Left cardiac atrium (tissue), 4 donors: ENCODE data around the gene MED25. TPM values are rescaled to one million over a fixed set of nuclear protein-coding genes. Genes with fewer than 3 reads are reported as not detected.

Experiments
- ATAC-seq, 2 donors: fragments of 200-7000 bp; cut with Tn5 transposase; one replicate each; pipeline ENCODE4 v1.9.1; 2020; ENCODE audit warnings: mild to moderate bottlenecking in 2 of 2, moderate library complexity in 2 of 2
- DNase-seq: peaks from one replicate; pipeline ENCODE4 v3.0.0-alpha.2; 2020
- intact Hi-C, 2 donors: fragments of 100-400 bp; cut with DNase I; formaldehyde crosslinking; loops; one replicate each; pipeline versions ENCODE4 v1.14.1 to v1.15.1; 2022 to 2023
- total RNA-seq, 2 donors: library from RNA; stranded (reverse); fragmentation: NEBNext Ultra II Directional; extraction: Animal tissue kit (Norgen Biotek cat#: 25700); gene quantifications; one replicate each; pipeline ENCODE4 v1.2.1, GENCODE V29; 2021
- donor health status: DM: no; HTN: yes; CAD: no.
- donor health status: DM: no; HTN: yes; CAD: no; lungs with severe emphysema.
- donor health status: DM: yes; HTN: yes; CAD: no.
- donor health status: Dilated cardiomyopathy.

MED25 gene
- total RNA-seq, 2 donors from 2014 or later: 48.7 to 55.6 TPM

- no peak for DNase-seq
- intact Hi-C loops: loop anchor here in 1 of 2 donors (10.0 kb wide), 1 partner anchor 47 kb away; the partner anchor contains the start of genes FUZ and MED25
- ATAC-seq: no peak
These were observed 43.7 kb downstream of the MED25 start for GRCh38 chr19:49861541-49862378.

DNA sequence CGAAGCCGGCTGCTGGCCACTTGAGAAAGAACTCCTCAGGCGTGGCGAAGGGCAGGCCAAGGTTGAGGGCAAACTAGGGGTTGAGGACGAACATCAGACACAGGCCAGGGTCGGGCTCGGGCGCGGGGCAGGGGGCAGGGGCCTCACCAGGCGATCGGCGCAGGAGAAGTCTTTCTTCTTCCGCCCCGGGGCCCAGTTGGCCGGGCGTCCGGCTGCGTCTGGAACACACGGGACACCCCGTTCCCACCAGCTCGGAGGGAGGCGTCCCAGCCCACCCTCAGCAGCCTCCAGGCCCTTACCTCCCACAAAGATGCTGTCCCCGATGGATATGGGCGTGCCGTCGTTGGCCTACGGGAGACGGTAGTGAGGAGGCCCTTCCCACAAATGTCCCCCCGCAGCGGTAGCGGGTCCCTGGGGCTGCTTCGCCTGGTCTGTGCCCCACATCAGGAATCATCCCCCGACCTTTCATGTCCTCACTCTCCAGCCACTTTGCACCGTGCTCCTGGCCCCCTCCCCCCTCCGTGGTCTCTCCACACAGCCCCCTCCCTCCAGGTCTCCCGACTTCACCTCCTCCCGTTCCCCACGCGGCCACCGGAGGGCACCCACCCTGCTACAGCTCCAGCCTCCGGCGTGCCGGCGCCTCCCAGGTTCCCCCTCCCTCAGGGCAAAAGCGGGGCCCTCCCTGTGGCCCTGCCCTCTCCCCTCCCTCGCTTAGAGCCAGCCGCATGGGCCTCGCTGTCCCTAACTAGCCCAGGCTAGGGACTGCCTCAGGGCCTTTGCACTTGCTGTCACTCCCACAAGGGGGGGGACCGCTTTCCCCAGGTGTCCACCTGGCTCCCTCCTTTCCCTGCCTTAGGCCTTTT, 44.5 kb downstream of the MED25 start:
- no peak for ATAC-seq
- peak; percentile 33 for DNase-seq
- intact Hi-C loops: loop anchor here in 1 of 2 donors (10.0 kb wide), 1 partner anchor 48 kb away; the partner anchor contains the start of genes FUZ and MED25

- ATAC-seq (no peak), DNase-seq (no peak)
- intact Hi-C loops: loop anchor here in 1 of 2 donors (10.0 kb wide), 1 partner anchor 49 kb away; the partner anchor contains the start of genes FUZ and MED25
These were observed 45.3 kb downstream of the MED25 start for GRCh38 chr19:49863254-49863934.

- DNase-seq (no peak), ATAC-seq (no peak)
- intact Hi-C loops: loop anchor here in 1 of 2 donors (10.0 kb wide), 1 partner anchor 49 kb away; the partner anchor contains the start of genes FUZ and MED25
These were observed 45.8 kb downstream of the MED25 start for GRCh38 chr19:49863935-49864320.

DNA sequence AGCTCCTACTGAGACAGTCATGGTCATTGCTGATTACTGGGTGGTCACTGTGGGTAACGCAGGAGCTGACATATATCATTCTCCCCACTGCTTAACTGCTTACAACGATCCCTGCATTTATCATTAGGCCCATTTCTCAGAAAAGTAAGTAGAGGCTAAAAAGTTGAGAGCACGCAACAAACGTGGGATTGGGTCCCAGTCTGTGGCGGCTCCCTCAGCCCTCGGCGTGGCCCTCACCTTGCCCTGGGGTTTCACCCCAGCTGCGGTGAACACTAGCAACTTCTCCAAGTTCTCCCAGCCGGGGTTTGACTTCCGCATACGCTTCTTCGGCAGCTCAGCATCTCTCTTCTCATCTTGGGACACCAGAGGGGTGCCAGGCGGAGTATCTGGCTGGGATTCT, 46.8 kb downstream of the MED25 start:
- ATAC-seq (no peak), DNase-seq (no peak)
- intact Hi-C loops: loop anchor here (5.0 to 10.0 kb wide), 2 partner anchors 50 to 98 kb away; partner anchors contain the start of genes AP2A1 (in 1 of the 2), FUZ (in 1 of the 2) and MED25 (in 1 of the 2)

DNA sequence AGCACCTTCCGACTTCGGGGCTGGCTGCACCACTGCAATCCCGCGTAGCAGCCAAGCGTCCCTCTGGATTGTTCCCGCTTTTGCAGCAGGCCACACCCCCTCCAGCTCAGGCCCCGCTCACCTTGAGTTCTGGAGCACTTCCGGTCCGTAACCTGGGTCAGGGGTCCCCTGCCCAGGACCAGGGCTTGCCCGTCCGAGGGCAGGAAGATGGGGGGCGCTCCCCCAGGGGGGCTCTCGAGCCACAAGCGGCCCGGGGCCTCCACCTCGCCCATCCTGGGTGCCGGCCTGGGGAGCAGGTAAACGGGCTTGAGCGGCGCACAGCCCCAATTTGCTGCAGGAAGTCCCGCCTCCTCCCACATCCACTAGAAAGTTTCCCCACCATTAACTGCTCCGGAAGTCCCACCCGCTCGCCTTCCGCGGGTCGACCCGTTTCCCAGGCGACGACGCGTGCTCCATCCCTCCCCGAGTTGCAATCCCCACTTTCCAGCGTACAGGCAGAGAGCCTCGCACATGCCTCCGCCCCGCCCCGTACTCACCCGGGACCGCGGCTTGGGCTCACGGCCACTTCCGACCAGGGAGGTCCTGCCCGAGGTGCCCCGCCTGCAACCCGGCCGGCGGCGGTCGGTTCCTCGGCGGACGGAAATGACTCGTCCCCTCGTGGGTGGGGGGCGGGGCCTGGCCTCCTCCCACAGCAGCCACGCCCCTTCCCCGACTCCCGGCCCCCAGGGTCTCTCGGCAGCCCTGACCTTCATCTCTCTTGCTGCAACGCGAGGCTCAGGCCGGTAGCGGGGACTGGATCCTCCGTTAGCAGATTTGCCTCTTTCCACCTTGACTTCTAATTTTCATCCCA, 49.1 kb downstream of the MED25 start, which contains the start of gene PNKP:
Gene PNKP, minus strand, starts transcription at position 644 of the 850 bp plus-strand sequence. Its CDS starts 372 bp downstream, at position 272.
- DNase-seq (peak; percentile 96), ATAC-seq (peak; percentile 62 to 66)
- intact Hi-C loops: loop anchor here (5.0 to 10.0 kb wide), 2 partner anchors 52 to 100 kb away; partner anchors contain the start of genes AP2A1 (in 1 of the 2), FUZ (in 1 of the 2) and MED25 (in 1 of the 2)

DNA sequence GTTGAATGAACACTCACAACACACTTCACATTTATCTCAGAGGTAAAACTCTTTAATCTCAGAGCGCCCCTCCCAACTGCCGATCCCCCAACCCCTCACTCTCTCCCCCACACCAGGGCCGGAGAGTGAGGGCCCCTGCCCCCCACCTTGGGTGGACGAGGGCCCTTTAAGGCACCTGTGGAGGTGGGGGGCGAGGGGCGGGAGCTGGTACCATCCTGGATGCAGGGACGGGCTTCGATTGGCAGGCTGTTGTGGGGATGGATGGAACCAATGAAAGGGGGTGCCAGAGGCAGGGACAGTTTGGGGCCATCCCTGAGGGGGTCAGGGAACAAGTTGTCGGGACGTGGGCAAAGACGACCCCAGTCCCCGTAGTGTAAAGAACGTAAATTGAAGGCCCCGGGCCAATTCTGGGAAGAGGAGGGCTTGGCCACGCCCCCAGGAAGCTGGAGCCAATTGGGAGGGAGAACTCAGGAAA, 51.0 kb downstream of the MED25 start:
- ATAC-seq (peak; percentile 3 to 5), DNase-seq (no peak)
- intact Hi-C loops: loop anchor here (5.0 to 10.0 kb wide), 2 partner anchors 54 to 102 kb away; partner anchors contain the start of genes AP2A1 (in 1 of the 2), FUZ (in 1 of the 2) and MED25 (in 1 of the 2)

DNA sequence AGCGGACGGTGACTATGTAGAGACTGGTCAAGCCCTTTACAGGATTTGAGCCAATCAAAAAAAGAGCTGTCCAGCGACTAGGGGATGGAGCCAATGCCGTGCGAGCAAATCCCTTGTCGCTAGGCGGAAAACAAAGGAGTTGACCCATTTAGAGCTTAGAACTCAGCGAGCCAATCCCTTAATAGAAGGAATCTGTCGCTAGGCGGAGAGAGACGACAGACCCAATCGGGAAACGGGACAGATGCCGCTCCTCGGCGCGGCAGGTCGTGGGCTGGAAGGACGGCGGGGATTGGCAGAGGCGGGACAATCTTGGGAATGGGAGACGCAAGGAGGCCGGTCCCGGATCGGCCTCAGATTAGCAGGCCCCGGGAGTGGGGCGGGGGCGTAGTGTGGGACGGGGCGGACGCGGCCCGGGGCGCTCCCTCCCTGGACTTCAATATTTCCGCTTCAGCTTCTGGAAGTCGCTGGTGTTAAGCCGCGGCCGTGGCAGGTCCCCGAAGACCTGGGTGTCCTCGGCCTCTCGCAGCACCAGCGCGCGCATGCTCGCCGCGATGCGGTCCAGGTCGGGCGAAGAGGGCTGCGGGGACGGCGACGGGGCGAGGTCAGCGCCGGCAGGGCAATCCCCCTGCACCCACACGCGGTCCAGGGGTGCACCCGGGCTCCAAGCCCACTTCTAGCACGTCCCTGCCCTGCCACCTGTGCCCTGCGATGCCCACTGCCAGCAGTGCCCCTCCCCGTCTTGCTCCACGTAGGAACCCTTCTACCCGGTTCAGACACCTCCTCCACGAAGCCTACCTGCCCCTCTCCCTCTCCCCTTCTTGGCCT, 51.6 kb downstream of the MED25 start:
- DNase-seq: peak; percentile 96
- peak; percentile 84 to 87 for ATAC-seq
- intact Hi-C loops: loop anchor here (5.0 to 10.0 kb wide), 3 partner anchors 52 to 102 kb away; partner anchors contain the start of genes MED25 (in 2 of the 2), AP2A1 (in 1 of the 2) and FUZ (in 1 of the 2)

- DNase-seq (no peak), ATAC-seq (no peak)
- intact Hi-C loops: loop anchor here in 1 of 2 donors (5.0 kb wide), 1 partner anchor 53 kb away; the partner anchor contains the start of gene MED25
These were observed 52.3 kb downstream of the MED25 start for GRCh38 chr19:49870309-49870901.

- DNase-seq (no peak), ATAC-seq (no peak)
- intact Hi-C loops: loop anchor here in 1 of 2 donors (5.0 kb wide), 1 partner anchor 54 kb away; the partner anchor contains the start of gene MED25
These were observed 53.4 kb downstream of the MED25 start for GRCh38 chr19:49871349-49871985.

- DNase-seq (no peak), ATAC-seq (no peak)
- intact Hi-C loops: loop anchor here in 1 of 2 donors (5.0 kb wide), 1 partner anchor 55 kb away; the partner anchor contains the start of gene MED25
These were observed 54.4 kb downstream of the MED25 start for GRCh38 chr19:49872245-49873128.

DNA sequence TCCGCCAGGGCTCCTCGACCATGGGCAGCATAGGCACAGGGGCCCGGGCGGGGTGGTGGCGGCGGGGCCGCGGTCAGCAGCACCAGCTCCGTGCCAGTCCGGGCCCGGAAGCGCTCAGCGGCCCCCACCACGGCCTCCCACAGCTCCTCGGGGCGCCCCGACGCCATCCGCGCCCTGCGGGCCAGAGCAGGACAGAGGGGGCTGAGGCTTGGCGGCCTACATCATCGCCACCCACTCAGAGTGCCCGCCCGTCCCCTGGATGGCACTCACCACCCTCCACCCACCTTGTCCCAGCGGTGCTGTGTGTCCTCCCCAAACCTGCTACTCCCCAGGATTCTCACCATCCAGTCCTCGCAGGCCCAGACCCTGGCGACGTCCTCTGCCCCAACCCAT, 55.0 kb downstream of the MED25 start:
- ATAC-seq: no peak
- intact Hi-C loops: loop anchor here in 1 of 2 donors (5.0 kb wide), 1 partner anchor 56 kb away; the partner anchor contains the start of gene MED25

GRCh38 chr19:49873834-49874233, 55.7 kb downstream of the MED25 start:
- no peak for DNase-seq
- intact Hi-C loops: loop anchor here in 1 of 2 donors (5.0 kb wide), 1 partner anchor 57 kb away; the partner anchor contains the start of gene MED25
- ATAC-seq: no peak

More for the DNA sequence above, 55.0 kb downstream of the MED25 start:
- DNase-seq: no peak
